WTC11 (cell line): ENCODE data around the gene AKIRIN2.

Experiments used
- PRRX2 ChIP-seq: fragments of 250-450 bp; sonication (Bioruptor Pico); IDR thresholded peaks from 2 replicates; pipeline ENCODE4 v1.8.0; 2021; ENCODE audit warnings: mild to moderate bottlenecking
- RELA ChIP-seq: sonication (generic); formaldehyde crosslinking; IDR thresholded peaks from 2 replicates; pipeline ENCODE4 v1.8.1; 2022; ENCODE audit warnings: missing genetic modification reagents, mild to moderate bottlenecking, borderline replicate concordance
- ZNF232 ChIP-seq: sonication (generic); formaldehyde crosslinking; IDR thresholded peaks from 2 replicates; pipeline ENCODE4 v1.8.0; 2022; ENCODE audit warnings: mild to moderate bottlenecking, missing genetic modification reagents
- TF ChIP-seq, protein P1 (sequence below): sonication (generic); formaldehyde crosslinking; IDR thresholded peaks from 2 replicates; pipeline ENCODE4 v1.8.0; 2022; ENCODE audit warnings: mild to moderate bottlenecking, missing genetic modification reagents
- TF ChIP-seq, protein P2 (sequence below): sonication (generic); formaldehyde crosslinking; IDR thresholded peaks from 2 replicates; pipeline ENCODE4 v1.8.1; 2022; ENCODE audit warnings: low read depth, mild to moderate bottlenecking, moderate library complexity, missing genetic modification reagents, borderline replicate concordance

DNA sequence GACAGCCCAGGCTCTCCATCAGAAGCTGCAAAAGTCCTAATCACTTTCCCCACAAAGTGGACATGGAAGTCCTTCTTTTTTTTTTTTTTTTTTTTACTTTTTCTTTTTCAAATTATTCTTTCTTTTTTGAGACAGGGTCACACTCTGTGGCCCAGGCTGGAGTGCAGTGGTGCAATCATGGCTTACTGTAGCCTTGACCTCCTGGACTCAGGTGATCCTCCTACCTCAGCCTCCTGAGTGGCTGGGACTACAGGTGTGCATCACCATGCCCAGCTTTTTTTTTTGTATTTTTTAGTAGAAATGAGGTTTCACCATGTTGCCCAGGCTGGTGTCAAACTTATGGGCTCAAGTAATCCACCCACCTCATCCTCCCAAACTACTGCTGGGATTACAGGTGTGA, 29.0 kb upstream of the AKIRIN2 start:
- no peak for TF ChIP-seq RELA (CRISPR knock-in tag)
- no peak for TF ChIP-seq ZNF232 (CRISPR knock-in tag)
- TF ChIP-seq, protein P1, sequence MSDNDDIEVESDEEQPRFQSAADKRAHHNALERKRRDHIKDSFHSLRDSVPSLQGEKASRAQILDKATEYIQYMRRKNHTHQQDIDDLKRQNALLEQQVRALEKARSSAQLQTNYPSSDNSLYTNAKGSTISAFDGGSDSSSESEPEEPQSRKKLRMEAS (CRISPR knock-in tag), result no peak
- no peak for TF ChIP-seq PRRX2 (CRISPR knock-in tag)
- TF ChIP-seq, protein P2, sequence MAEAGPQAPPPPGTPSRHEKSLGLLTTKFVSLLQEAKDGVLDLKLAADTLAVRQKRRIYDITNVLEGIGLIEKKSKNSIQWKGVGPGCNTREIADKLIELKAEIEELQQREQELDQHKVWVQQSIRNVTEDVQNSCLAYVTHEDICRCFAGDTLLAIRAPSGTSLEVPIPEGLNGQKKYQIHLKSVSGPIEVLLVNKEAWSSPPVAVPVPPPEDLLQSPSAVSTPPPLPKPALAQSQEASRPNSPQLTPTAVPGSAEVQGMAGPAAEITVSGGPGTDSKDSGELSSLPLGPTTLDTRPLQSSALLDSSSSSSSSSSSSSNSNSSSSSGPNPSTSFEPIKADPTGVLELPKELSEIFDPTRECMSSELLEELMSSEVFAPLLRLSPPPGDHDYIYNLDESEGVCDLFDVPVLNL (CRISPR knock-in tag), result no peak
